B cell (primary cell): Measurements from ENCODE around the gene BEAN1. TPM values are rescaled to one million over a fixed set of nuclear protein-coding genes. Genes with fewer than 3 reads are reported as not detected.

Experiments used
- ATAC-seq: fragments of 200-7000 bp; cut with Tn5 transposase; one replicate; pipeline ENCODE4 v1.10.0; 2021; ENCODE audit warnings: low read depth, mild to moderate bottlenecking, moderate number of reproducible peaks, moderate library complexity
- CTCF ChIA-PET: fragments of 350-600 bp; sonication (Branson Sonifier 250); formaldehyde crosslinking; loops from one replicate; lab custom pipeline; 2021; ENCODE audit warnings: antibody characterized with exemption, inconsistent platforms; lab: Charles Lee
- POLR2A ChIA-PET: fragments of 350-600 bp; sonication (Branson Sonifier 250); formaldehyde crosslinking; loops from one replicate; lab custom pipeline; 2021; ENCODE audit warnings: antibody characterized with exemption; lab: Charles Lee
- DNase-seq: peaks from one replicate; pipeline ENCODE4 v3.0.0; 2013
- H2AFZ ChIP-seq: 2 replicates; pipeline ENCODE4 v1.6.1; 2012; ENCODE audit warnings: mild to moderate bottlenecking, low read depth, low read length; ENCODE audit not compliant: insufficient read depth, poor library complexity, severe bottlenecking
- H3K27ac ChIP-seq, 2 donors: 1 replicate in 1 of 2; 2 replicates in 1 of 2; pipeline ENCODE4 v1.5.1; 2012 to 2013; ENCODE audit warnings: low read length in 2 of 2, mild to moderate bottlenecking in 2 of 2, moderate library complexity in 1 of 2
- H3K27me3 ChIP-seq, 4 experiments: fragments of 200-600 bp in 1 of 4; sonication (generic) in 1 of 4; replicated peaks in 1 of 4; 1 replicate in 2 of 4; 2 replicates in 2 of 4; pipeline versions ENCODE4 v1.6.1 to v1.7.0; 2013 to 2016; ENCODE audit warnings: low read length in 3 of 4, mild to moderate bottlenecking in 2 of 4, mixed read lengths in 1 of 4, moderate library complexity in 1 of 4; ENCODE audit not compliant: insufficient read depth in 4 of 4, control insufficient read depth in 3 of 4; ENCODE audit errors: control extremely low read depth in 1 of 4
- H3K36me3 ChIP-seq, 2 experiments: replicated peaks in 1 of 2; 1 replicate in 1 of 2; 2 replicates in 1 of 2; pipeline versions ENCODE4 v1.6.1 to v1.7.1; 2013; ENCODE audit warnings: low read length in 1 of 2; ENCODE audit not compliant: insufficient read depth in 2 of 2, control insufficient read depth in 1 of 2; ENCODE audit errors: control extremely low read depth in 1 of 2, extremely low read depth in 1 of 2
- H3K4me1 ChIP-seq, 2 donors: fragments of 200-600 bp in 1 of 2; sonication (generic) in 1 of 2; 1 replicate in 1 of 2; 2 replicates in 1 of 2; pipeline versions ENCODE4 v1.5.1 to v1.6.1; 2013 to 2017; ENCODE audit warnings: low read length in 2 of 2; ENCODE audit not compliant: control insufficient read depth in 2 of 2, insufficient read depth in 2 of 2
- H3K4me2 ChIP-seq: replicated peaks from 2 replicates; pipeline ENCODE3; 2012; ENCODE audit warnings: mild to moderate bottlenecking, low read depth, low read length; ENCODE audit not compliant: poor library complexity, severe bottlenecking
- H3K4me3 ChIP-seq, 5 experiments: fragments of 200-600 bp in 1 of 5; sonication (generic) in 1 of 5; 1 replicate in 3 of 5; 2 replicates in 2 of 5; pipeline versions ENCODE4 v1.5.1 to v1.7.0; 2011 to 2016; ENCODE audit warnings: low read length in 4 of 5, mild to moderate bottlenecking in 4 of 5, low read depth in 2 of 5, control low read depth in 1 of 5, moderate library complexity in 1 of 5; ENCODE audit not compliant: insufficient read depth in 1 of 5; ENCODE audit errors: control extremely low read depth in 1 of 5, extremely low read depth in 1 of 5
- H3K79me2 ChIP-seq: fragments of 200-600 bp; sonication (generic); one replicate; pipeline ENCODE4 v1.6.0; 2016; ENCODE audit warnings: low read length; ENCODE audit not compliant: control insufficient read depth, insufficient read depth
- H3K9ac ChIP-seq: fragments of 200-600 bp; sonication (generic); 2 replicates; pipeline ENCODE4 v1.6.1; 2017; ENCODE audit warnings: mild to moderate bottlenecking, low read length, moderate library complexity
- H3K9me3 ChIP-seq, 3 donors: one replicate each; pipeline versions ENCODE4 v1.6.1 to v1.7.1; 2013; ENCODE audit warnings: low read length in 2 of 3; ENCODE audit not compliant: control insufficient read depth in 2 of 3, insufficient read depth in 1 of 3; ENCODE audit errors: control extremely low read depth in 1 of 3
- H4K20me1 ChIP-seq: 2 replicates; pipeline ENCODE4 v1.6.0; 2012; ENCODE audit warnings: mild to moderate bottlenecking, low read length; ENCODE audit not compliant: insufficient read depth, control insufficient read depth, poor library complexity, severe bottlenecking
- H3K27ac Mint-ChIP-seq: one replicate; pipeline ENCODE4 v1.8.0; 2021; ENCODE audit warnings: mixed read lengths
- H3K27me3 Mint-ChIP-seq: one replicate; pipeline ENCODE4 v1.8.0; 2021; ENCODE audit warnings: mixed read lengths
- H3K4me1 Mint-ChIP-seq: one replicate; pipeline ENCODE4 v1.8.0; 2021; ENCODE audit warnings: mixed read lengths
- H3K4me3 Mint-ChIP-seq: one replicate; pipeline ENCODE4 v1.8.0; 2021; ENCODE audit warnings: mixed read lengths
- H3K9me3 Mint-ChIP-seq: one replicate; pipeline ENCODE4 v1.8.0; 2022; ENCODE audit warnings: mixed read lengths; ENCODE audit not compliant: insufficient read depth
- EZH2 ChIP-seq: IDR thresholded peaks from 2 replicates; pipeline ENCODE4 v1.6.1; 2012; ENCODE audit warnings: borderline replicate concordance, low read depth, mild to moderate bottlenecking, moderate library complexity, low read length; ENCODE audit not compliant: insufficient read depth, poor library complexity, severe bottlenecking
- WGBS: methylation state at CpG from one replicate; pipeline ENCODE4 v1.1.5; 2013; ENCODE audit warnings: missing lambda C conversion rate; ENCODE audit not compliant: insufficient coverage; 5-methylcytosine and 5-hydroxymethylcytosine counted together
- intact Hi-C: fragments of 100-400 bp; cut with micrococcal nuclease; formaldehyde crosslinking; loops from one replicate; pipeline ENCODE4 v1.10.0; 2022
- polyA plus RNA-seq: library from polyadenylated mRNA; depleted of rRNA; stranded (reverse); fragments of >200 nt; gene quantifications from 2 replicates; pipeline ENCODE4 v1.2.3, GENCODE V29; 2012
- total RNA-seq, 2 donors: library from RNA; stranded (reverse); fragments of 120-200 nt in 1 of 2; gene quantifications; 1 replicate in 1 of 2; 2 replicates in 1 of 2; pipeline versions ENCODE4 v1.2.3 to v1.2.4, GENCODE V29; 2013 to 2022
- TF ChIP-seq, protein P1 (sequence below): fragments of 200-600 bp; IDR thresholded peaks from one replicate; pipeline ENCODE4 v1.8.0; 2022; ENCODE audit warnings: antibody characterized with exemption, mild to moderate bottlenecking

BEAN1 gene
- total and polyA plus RNA-seq, 2 donors (not counting 1 experiment from before 2014, with no cell fraction given), result not detected

DNA sequence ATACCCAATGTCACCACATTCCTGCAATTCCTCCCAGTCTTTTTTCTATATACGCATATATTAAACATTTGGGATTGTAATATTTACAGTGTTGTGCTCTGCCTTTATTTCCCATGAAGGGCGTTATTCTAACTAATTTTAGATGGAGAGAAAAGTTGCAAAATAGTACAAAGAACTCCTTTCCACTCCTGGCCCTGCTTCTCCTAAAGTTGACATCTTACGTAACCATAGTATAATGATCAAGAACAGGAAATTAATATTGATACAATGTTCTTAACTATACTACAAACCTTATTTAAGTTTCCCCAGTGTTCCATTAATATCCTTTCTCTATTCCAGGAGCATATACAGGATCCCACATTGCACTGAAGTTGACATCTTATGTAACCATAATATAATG, 76.5 kb downstream of the BEAN1 start:
- H3K9me3 ChIP-seq, result no peaks in the 10 kb centered on the region
- H3K4me3 ChIP-seq, result no peak overlapping the region
- no peaks in the 10 kb centered on the region for H3K9me3 Mint-ChIP-seq
- no peak overlapping the region for H3K4me2 ChIP-seq
- H3K4me1 ChIP-seq, result peaks cover 0 to 5% of the 10 kb centered on the region in 2 donors
- no peak overlapping the region for H3K4me3 Mint-ChIP-seq
- peaks cover 12% of the 10 kb centered on the region for H3K4me1 Mint-ChIP-seq
- ATAC-seq, result no peak
- H2AFZ ChIP-seq, result no peak overlapping the region
- no peaks in the 10 kb centered on the region for H4K20me1 ChIP-seq
- POLR2A ChIA-PET, result no interaction called here
- no peaks in the 10 kb centered on the region for H3K27me3 ChIP-seq
- H3K27ac Mint-ChIP-seq, result no peak overlapping the region
- no peak overlapping the region for H3K27ac ChIP-seq
- no peaks in the 10 kb centered on the region for H3K79me2 ChIP-seq
- TF ChIP-seq EZH2, result no peak
- TF ChIP-seq, protein P1, sequence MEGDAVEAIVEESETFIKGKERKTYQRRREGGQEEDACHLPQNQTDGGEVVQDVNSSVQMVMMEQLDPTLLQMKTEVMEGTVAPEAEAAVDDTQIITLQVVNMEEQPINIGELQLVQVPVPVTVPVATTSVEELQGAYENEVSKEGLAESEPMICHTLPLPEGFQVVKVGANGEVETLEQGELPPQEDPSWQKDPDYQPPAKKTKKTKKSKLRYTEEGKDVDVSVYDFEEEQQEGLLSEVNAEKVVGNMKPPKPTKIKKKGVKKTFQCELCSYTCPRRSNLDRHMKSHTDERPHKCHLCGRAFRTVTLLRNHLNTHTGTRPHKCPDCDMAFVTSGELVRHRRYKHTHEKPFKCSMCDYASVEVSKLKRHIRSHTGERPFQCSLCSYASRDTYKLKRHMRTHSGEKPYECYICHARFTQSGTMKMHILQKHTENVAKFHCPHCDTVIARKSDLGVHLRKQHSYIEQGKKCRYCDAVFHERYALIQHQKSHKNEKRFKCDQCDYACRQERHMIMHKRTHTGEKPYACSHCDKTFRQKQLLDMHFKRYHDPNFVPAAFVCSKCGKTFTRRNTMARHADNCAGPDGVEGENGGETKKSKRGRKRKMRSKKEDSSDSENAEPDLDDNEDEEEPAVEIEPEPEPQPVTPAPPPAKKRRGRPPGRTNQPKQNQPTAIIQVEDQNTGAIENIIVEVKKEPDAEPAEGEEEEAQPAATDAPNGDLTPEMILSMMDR, result no peak
- no CpG with 5 or more reads among the region's 3 CpGs for WGBS
- H3K9ac ChIP-seq, result no peak overlapping the region
- no peaks in the 10 kb centered on the region for H3K36me3 ChIP-seq
- intact Hi-C loops, result no loop called here
- no peak for DNase-seq
- no peaks in the 10 kb centered on the region for H3K27me3 Mint-ChIP-seq
- CTCF ChIA-PET, result no interaction called here

DNA sequence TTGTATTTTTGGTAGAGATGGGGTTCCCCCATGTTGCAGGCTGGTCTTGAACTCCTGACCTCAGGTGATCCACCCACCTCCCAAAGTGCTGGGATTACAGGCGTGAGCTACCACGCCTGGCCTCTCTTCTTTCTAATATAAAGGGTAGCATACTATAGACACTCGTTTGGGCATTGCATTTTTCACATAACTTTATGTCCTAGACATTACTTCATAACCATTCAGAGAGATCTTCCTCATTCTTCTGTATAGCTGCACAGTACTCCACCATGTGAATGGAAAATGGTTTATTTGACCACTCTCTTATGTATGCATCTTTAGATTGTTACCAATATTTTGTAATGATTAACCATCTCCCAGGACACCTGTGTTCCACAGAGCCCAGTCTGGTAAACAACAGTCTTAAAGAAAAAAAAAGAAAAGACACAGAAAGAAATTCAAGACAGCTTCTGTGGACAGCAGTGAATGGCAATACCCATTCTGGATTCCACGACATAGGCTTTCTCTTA, 80.7 kb downstream of the BEAN1 start:
- 90% methylated on average over 2 of the region's 4 CpGs for WGBS
- H3K36me3 ChIP-seq, result no peaks in the 10 kb centered on the region
- no peaks in the 10 kb centered on the region for H3K79me2 ChIP-seq
- peaks cover 0 to 9% of the 10 kb centered on the region in 2 donors for H3K4me1 ChIP-seq
- intact Hi-C loops, result no loop called here
- H3K27me3 ChIP-seq, result no peaks in the 10 kb centered on the region
- Mint-ChIP-seq H3K4me3 (no peak overlapping the region), H3K9me3 (no peaks in the 10 kb centered on the region), H3K27ac (no peak overlapping the region), H3K27me3 (peaks cover 3% of the 10 kb centered on the region), H3K4me1 (peaks cover 17% of the 10 kb centered on the region)
- H4K20me1 ChIP-seq, result no peaks in the 10 kb centered on the region
- H3K27ac ChIP-seq, result no peak overlapping the region
- ATAC-seq, result no peak
- ChIA-PET CTCF (interaction anchor here (0.9 to 2.4 kb wide), 4 partner anchors 16 to 82 kb away, joined by 3 to 8 read pairs (median 4); partner anchors contain the start of gene CKLF), POLR2A (interaction anchor here (1.2 kb wide), 1 partner anchor 21 kb away, joined by 3 read pairs; no protein-coding TSS in a partner anchor)
- H3K4me2 ChIP-seq, result no peak overlapping the region
- no peak overlapping the region for H3K4me3 ChIP-seq
- TF ChIP-seq, protein P1, result no peak
- no peak for TF ChIP-seq EZH2
- H3K9me3 ChIP-seq, result no peaks in the 10 kb centered on the region
- H3K9ac ChIP-seq, result no peak overlapping the region
- H2AFZ ChIP-seq, result no peak overlapping the region
- no peak for DNase-seq
